ENCODE data around the gene P3H1.

DNA sequence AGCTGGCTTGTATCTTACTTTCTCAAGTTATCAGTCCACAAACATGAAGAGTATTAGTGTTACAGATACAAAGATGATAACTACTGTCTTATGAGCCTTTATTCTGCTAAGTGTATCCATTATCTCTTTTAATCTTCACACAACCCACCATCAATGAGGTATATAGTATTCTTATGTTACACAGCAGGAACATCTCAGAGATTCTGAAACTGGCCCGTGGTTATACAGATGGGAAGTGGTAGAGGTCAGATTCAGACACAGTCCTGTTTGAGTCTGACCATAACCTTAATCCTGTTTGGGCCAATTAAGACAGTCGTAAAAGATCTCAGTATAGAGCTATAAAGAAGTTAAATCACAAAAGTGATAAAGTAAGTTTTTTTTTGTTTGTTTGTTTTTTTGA, 12.9 kb upstream of the P3H1 start:
- no peak for TF ChIP-seq POLR2AphosphoS5 (IDR thresholded peaks at IDR 0.05; ENCODE audit: low read depth, low read length)
- no peak for TF ChIP-seq POLR2A (IDR thresholded peaks at IDR 0.05; ENCODE audit: low read depth, low read length)

Data from GM12891 (cell line).